ENCODE data around the gene CD247. TPM values are rescaled to one million over a fixed set of nuclear protein-coding genes. Genes with fewer than 3 reads are reported as not detected.

CD247 gene
- total and polyA plus RNA-seq, 10 of the 15 experiments (the other 5 are each of a cell fraction or from before 2014, with no cell fraction given), result 0.10 to 0.77 (median 0.30) TPM

DNA sequence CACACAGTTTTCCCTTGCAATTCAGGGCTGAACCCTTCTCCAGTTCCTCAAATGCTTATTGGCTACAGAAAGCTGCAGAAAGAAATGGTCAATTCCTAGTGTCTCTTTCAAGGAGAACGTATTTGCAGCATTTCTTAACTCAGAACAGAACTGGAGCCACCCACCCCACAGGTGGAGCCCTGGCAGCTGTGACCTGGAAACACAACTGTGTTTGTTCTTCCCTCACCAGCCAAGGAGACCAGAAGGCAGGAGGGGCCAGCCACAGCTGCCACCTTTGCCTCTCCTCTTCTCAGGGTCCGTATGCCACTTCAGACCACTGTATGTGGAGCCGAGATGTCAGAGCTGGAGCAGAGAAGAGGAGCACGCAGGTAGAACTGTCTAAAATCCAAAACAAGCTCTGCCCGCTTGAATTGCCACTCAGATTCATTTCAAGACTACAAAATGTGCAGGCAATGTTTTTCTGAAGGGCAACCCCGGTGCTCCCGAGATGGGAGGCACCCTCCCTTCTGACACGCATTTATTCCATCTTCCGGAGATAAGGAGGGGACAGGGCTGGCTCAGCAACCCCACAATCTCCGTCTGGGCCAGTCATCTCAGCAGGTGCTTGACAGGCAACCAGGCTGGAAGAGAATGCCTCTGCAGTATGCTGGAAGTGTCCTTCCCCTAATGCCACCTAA is 16.7 kb downstream of the CD247 start:
- in situ Hi-C loops (cut with MboI) (no loop called here), intact Hi-C loops (cut with micrococcal nuclease; ENCODE audit: unreplicated experiment) (no loop called here)
- ATAC-seq, result no peak
- Histone ChIP-seq H4K20me1 (ENCODE audit: control insufficient read depth, insufficient read depth) (no peaks in the 10 kb centered on the region), H3K9ac (ENCODE audit: control insufficient read depth, insufficient read depth, low read length) (no peak overlapping the region), H3K36me3 (ENCODE audit: control insufficient read depth in 2 of 2, insufficient read depth in 2 of 2, low read length in 1 of 2) (no peaks in the 10 kb centered on the region), H3K4me3 (no peak overlapping the region), H3K9me3 (replicated peaks; ENCODE audit: control insufficient read depth, insufficient read depth, low read length) (no peaks in the 10 kb centered on the region), H3K4me2 (ENCODE audit: control insufficient read depth, insufficient read depth) (no peak overlapping the region), H3K4me1 (ENCODE audit: control insufficient read depth, insufficient read depth, low read length) (peaks cover 32% of the 10 kb centered on the region), H3K27ac (ENCODE audit: control insufficient read depth, insufficient read depth) (no peak overlapping the region), H3K27me3 (replicated peaks in 1 of 2; ENCODE audit: control insufficient read depth in 2 of 2, insufficient read depth in 2 of 2, low read length in 1 of 2) (no peaks in the 10 kb centered on the region), H3K79me2 (ENCODE audit: control insufficient read depth, insufficient read depth, low read length) (no peaks in the 10 kb centered on the region), H2AFZ (ENCODE audit: control insufficient read depth, low read depth, low read length) (peak overlapping the region; percentile 51)
- SMC1A ChIA-PET (ENCODE audit: uncharacterized antibody, unreplicated experiment), result interaction anchor here (1.6 kb wide), 1 partner anchor 32 kb away, joined by 4 read pairs; no protein-coding TSS in a partner anchor
- RAD21 ChIA-PET (ENCODE audit: unreplicated experiment), result interaction anchor here (0.7 kb wide), 1 partner anchor 12 kb away, joined by 3 read pairs; no protein-coding TSS in a partner anchor
- DNase-seq (ENCODE audit: low read depth, low spot score), result no peak
- POLR2A ChIA-PET, result no interaction called here
- no peak for FAIRE-seq
- WGBS (ENCODE audit: insufficient coverage, insufficient replicate concordance, low lambda C conversion rate, missing lambda C conversion rate), result 21% methylated on average over 10 of the region's 10 CpGs
- CTCF ChIA-PET, result interaction anchor here (0.6 to 3.4 kb wide), 3 partner anchors 31 to 186 kb away, joined by 3 to 22 read pairs (median 15); no protein-coding TSS in a partner anchor
- BruUV-seq (replicated peaks), result no TSS peak
- no peak for TF ChIP-seq YY1 (IDR thresholded peaks at IDR 0.05; ENCODE audit: low read depth, low read length)
- no peak for TF ChIP-seq POLR2AphosphoS2 (IDR thresholded peaks at IDR 0.05; ENCODE audit: low read depth, low read length)
- no peak for TF ChIP-seq NR2C1 (IDR thresholded peaks at IDR 0.05)
- TF ChIP-seq ZNF384 (IDR thresholded peaks at IDR 0.05; ENCODE audit: borderline replicate concordance, low read depth, low read length), result no peak
- no peak for TF ChIP-seq BMI1 (IDR thresholded peaks at IDR 0.05; ENCODE audit: borderline replicate concordance)
- TF ChIP-seq, protein P1, sequence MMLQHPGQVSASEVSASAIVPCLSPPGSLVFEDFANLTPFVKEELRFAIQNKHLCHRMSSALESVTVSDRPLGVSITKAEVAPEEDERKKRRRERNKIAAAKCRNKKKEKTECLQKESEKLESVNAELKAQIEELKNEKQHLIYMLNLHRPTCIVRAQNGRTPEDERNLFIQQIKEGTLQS (IDR thresholded peaks at IDR 0.05; ENCODE audit: borderline replicate concordance, extremely low read depth, low read depth, low read length), result no peak
- TF ChIP-seq EZH2 (IDR thresholded peaks at IDR 0.05; ENCODE audit: borderline replicate concordance, control insufficient read depth, low read depth, low read length), result no peak
- TF ChIP-seq, protein P2, sequence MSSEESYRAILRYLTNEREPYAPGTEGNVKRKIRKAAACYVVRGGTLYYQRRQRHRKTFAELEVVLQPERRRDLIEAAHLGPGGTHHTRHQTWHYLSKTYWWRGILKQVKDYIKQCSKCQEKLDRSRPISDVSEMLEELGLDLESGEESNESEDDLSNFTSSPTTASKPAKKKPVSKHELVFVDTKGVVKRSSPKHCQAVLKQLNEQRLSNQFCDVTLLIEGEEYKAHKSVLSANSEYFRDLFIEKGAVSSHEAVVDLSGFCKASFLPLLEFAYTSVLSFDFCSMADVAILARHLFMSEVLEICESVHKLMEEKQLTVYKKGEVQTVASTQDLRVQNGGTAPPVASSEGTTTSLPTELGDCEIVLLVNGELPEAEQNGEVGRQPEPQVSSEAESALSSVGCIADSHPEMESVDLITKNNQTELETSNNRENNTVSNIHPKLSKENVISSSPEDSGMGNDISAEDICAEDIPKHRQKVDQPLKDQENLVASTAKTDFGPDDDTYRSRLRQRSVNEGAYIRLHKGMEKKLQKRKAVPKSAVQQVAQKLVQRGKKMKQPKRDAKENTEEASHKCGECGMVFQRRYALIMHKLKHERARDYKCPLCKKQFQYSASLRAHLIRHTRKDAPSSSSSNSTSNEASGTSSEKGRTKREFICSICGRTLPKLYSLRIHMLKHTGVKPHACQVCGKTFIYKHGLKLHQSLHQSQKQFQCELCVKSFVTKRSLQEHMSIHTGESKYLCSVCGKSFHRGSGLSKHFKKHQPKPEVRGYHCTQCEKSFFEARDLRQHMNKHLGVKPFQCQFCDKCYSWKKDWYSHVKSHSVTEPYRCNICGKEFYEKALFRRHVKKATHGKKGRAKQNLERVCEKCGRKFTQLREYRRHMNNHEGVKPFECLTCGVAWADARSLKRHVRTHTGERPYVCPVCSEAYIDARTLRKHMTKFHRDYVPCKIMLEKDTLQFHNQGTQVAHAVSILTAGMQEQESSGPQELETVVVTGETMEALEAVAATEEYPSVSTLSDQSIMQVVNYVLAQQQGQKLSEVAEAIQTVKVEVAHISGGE (CRISPR knock-in tag; IDR thresholded peaks at IDR 0.05), result no peak
- no peak for TF ChIP-seq HDAC6 (IDR thresholded peaks at IDR 0.05; ENCODE audit: unreplicated experiment)
- TF ChIP-seq, protein P3, sequence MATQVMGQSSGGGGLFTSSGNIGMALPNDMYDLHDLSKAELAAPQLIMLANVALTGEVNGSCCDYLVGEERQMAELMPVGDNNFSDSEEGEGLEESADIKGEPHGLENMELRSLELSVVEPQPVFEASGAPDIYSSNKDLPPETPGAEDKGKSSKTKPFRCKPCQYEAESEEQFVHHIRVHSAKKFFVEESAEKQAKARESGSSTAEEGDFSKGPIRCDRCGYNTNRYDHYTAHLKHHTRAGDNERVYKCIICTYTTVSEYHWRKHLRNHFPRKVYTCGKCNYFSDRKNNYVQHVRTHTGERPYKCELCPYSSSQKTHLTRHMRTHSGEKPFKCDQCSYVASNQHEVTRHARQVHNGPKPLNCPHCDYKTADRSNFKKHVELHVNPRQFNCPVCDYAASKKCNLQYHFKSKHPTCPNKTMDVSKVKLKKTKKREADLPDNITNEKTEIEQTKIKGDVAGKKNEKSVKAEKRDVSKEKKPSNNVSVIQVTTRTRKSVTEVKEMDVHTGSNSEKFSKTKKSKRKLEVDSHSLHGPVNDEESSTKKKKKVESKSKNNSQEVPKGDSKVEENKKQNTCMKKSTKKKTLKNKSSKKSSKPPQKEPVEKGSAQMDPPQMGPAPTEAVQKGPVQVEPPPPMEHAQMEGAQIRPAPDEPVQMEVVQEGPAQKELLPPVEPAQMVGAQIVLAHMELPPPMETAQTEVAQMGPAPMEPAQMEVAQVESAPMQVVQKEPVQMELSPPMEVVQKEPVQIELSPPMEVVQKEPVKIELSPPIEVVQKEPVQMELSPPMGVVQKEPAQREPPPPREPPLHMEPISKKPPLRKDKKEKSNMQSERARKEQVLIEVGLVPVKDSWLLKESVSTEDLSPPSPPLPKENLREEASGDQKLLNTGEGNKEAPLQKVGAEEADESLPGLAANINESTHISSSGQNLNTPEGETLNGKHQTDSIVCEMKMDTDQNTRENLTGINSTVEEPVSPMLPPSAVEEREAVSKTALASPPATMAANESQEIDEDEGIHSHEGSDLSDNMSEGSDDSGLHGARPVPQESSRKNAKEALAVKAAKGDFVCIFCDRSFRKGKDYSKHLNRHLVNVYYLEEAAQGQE (IDR thresholded peaks at IDR 0.05; ENCODE audit: low read depth, low read length), result no peak
- no peak for TF ChIP-seq FOS (IDR thresholded peaks at IDR 0.05; ENCODE audit: borderline replicate concordance, extremely low read depth, insufficient read length)
- TF ChIP-seq GATAD2B (conservative IDR thresholded peaks at IDR 0.05; ENCODE audit: low read depth), result no peak
- no peak for TF ChIP-seq SMAD1 (IDR thresholded peaks at IDR 0.05; ENCODE audit: low read depth, partially characterized antibody)
- no peak for TF ChIP-seq YBX1 (IDR thresholded peaks at IDR 0.05)
- TF ChIP-seq CBX5 (IDR thresholded peaks at IDR 0.05; ENCODE audit: low read depth), result no peak
- TF ChIP-seq TCF12 (IDR thresholded peaks at IDR 0.05; ENCODE audit: low read depth, low read length), result no peak
- no peak for TF ChIP-seq MXI1 (IDR thresholded peaks at IDR 0.05; ENCODE audit: low read depth, low read length)
